HepG2 (cell line): Measurements from ENCODE around the gene XRCC2.

Experiments
- ZMAT3 ChIP-seq: sonication (generic); formaldehyde crosslinking; conservative IDR thresholded peaks from 2 replicates; pipeline ENCODE4 v1.7.0; 2021; ENCODE audit warnings: missing genetic modification reagents
- TF ChIP-seq, protein P1 (sequence below): sonication (generic); formaldehyde crosslinking; IDR thresholded peaks from 2 replicates; pipeline ENCODE4 v1.8.0; 2022; ENCODE audit warnings: missing genetic modification reagents, low read depth, mild to moderate bottlenecking, borderline replicate concordance

DNA sequence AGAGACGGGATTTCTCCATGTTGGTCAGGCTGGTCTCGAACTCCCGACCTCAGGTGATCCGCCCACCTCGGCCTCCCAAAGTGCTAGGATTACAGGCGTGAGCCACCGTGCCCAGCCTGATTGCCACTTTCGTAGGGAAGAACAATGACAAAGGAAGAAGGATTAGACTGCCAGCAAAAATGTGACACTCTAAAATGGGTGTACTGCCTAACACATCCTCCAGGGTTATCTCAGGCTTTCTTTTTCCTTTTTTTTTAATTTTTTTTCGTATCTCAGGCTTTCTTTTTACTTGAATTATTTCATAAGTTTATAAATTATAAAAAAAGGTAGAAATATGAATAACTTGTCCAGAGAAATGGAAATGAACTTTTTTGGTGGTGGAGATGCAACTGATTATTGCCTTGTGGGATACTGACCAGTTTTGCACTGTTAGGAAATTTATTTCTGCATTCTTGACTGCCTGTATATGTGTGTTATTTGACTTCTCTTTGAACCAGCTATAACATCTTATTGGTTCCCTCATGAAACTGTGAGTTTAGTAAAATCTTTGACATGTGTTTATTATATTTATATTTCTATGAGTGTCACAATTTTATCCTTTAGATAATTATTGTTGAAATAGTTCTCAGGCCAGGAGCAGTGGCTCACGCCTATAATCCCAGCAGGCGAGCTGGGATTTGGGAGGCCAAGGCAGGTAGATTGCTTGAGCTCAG lies 56.8 kb downstream of the XRCC2 start:
- no peak for TF ChIP-seq ZMAT3 (CRISPR knock-in tag)
- TF ChIP-seq, protein P1, sequence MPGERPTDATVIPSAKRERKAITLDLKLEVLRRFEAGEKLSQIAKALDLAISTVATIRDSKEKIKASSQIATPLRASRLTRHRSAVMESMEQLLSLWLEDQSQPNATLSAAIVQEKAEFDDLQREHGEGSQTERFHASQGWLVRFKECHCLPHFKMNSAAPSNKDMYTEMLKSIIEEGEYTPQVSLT (CRISPR knock-in tag), result no peak
